Thyroid gland (tissue), 4 donors: ENCODE results near the gene DPP6. TPM values are rescaled to one million over a fixed set of nuclear protein-coding genes. Genes with fewer than 3 reads are reported as not detected.
"Not testable (repeated sequence)": the region's sequence is repeated elsewhere in the genome, so short reads cannot be mapped to it uniquely, and the experiment has no call there.

Source experiments
- DNase-seq, 2 donors: peaks; one replicate each; pipeline ENCODE4 v3.0.0-alpha.2; 2019
- H3K27ac ChIP-seq, 3 donors: fragments of 200-600 bp; sonication (generic); 1 replicate in 2 of 3; 2 replicates in 1 of 3; pipeline ENCODE4 v1.5.1; 2016 to 2019; ENCODE audit warnings: mild to moderate bottlenecking in 1 of 3, moderate library complexity in 1 of 3
- H3K27me3 ChIP-seq: fragments of 200-600 bp; sonication (generic); one replicate; pipeline ENCODE4 v1.5.1; 2019
- H3K36me3 ChIP-seq, 2 donors: fragments of 200-600 bp; sonication (generic); one replicate each; pipeline ENCODE4 v1.5.1; 2016 to 2019
- H3K4me1 ChIP-seq, 2 donors: fragments of 200-600 bp; sonication (generic); one replicate each; pipeline ENCODE4 v1.5.1; 2017 to 2019
- H3K4me3 ChIP-seq, 3 donors: fragments of 200-600 bp; sonication (generic); replicated peaks in 1 of 3; 1 replicate in 2 of 3; 2 replicates in 1 of 3; pipeline ENCODE4 v1.5.1; 2016; ENCODE audit warnings: mild to moderate bottlenecking in 1 of 3
- H3K9me3 ChIP-seq: fragments of 200-600 bp; sonication (generic); one replicate; pipeline ENCODE4 v1.5.1; 2017
- WGBS, 2 donors: methylation state at CpG; one replicate each; pipeline ENCODE4 v1.1.5; 2017; 5-methylcytosine and 5-hydroxymethylcytosine counted together
- intact Hi-C: fragments of 100-400 bp; cut with DNase I; formaldehyde crosslinking; loops from one replicate; pipeline ENCODE4 v1.15.1; 2023
- total RNA-seq, 4 donors: library from RNA; depleted of rRNA; stranded (reverse); fragments of >200 nt; gene quantifications; one replicate each; pipeline ENCODE4 v1.2.3, GENCODE V29; 2016

Gene DPP6
- total RNA-seq: 10 to 100 TPM; 50.7 to 97.7 (median 68.9) TPM

DNA sequence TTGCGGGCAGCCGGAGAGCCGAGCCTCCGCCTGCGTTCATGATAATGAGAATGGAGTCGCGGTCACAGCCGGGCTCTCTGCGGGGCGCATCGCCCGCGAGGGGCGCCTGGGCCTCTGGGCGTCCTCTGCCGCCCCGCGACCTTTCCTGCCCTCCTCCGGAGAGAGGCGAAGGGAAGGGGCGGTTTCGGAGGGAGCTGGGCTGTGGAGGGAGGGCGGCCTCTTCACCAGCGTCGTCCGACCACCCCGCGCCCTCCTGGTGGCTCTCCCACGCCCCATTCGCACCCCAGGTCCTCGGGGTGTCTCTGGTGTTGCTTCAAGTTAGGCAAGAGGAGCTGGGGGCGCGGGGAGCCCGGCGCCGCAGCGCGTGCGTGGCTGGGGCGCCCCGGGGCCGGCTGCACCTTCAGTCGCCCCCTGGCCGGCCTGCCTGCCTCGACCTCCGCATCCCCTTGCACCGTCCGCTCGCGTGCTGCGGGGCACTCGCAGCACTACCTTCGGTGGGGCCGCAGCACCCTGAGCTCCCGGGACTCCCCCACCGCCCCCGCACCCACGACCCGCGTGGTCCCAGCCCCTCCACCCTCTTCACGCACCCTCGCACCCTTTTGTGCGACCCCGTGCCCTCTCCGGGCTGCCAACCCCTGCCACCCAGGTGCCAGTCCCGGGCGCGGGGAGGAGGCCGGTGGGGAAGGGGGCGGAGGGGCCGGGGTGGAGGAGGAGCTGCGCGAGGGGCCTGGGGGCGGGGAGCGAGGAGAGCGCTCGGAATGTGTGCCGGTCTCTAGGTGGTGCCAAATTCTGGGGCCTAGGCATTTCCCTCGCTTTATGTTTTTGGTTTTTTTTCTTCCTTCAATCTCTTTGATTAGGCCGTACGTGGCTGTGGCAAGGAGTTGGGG, at the start of gene DPP6:
TSS of gene DPP6 (plus strand) at position 756 of the 887 bp plus-strand sequence.
- intact Hi-C loops, H3K4me1 ChIP-seq, H3K27ac ChIP-seq, H3K9me3 ChIP-seq, H3K36me3 ChIP-seq, H3K27me3 ChIP-seq: not testable (repeated sequence)
- WGBS, 2 donors: 1% methylated on average over 10 to 12 of the region's 81 CpGs
- H3K4me3 ChIP-seq: peak within 1 kb of the TSS in 1 of 3 donors; percentile 17
- DNase-seq: peak in 1 of 2 donors; percentile 14

DNA sequence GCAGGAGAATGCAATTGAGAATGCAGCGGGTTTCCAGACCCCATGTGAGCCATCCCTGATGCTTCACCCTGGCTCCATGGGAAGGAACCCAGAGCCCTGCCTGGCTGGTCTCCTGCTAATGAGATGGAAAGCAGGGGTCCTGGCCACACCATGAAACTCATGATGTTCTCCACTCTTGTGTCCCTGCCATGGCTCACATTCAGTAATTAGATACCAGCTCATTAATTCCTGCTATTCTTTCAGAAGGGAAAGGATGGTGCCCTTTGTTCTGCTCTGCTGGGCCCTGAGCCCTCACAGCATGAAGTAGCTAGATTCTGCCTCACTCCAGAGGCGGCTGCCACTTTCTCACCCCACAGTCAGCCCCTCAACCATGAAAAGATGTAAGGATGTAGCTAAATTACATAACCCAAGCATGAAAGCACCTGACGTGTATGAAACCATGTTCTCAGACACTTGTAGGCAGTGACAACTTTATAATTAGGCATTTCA, 42.7 kb upstream of the DPP6 start:
- peak; percentile 8 to 14 for DNase-seq
- 33 to 50% methylated on average over 2 of the region's 3 CpGs for WGBS, 2 donors
- H3K36me3 ChIP-seq, H3K27me3 ChIP-seq, intact Hi-C loops, H3K4me3 ChIP-seq, H3K9me3 ChIP-seq: not testable (repeated sequence)
- Histone ChIP-seq H3K4me1 (peaks cover 5 to 13% of the 10 kb centered on the region in 2 donors), H3K27ac (peak overlapping the region in 2 of 3 donors; percentile 15 to 30)

DNA sequence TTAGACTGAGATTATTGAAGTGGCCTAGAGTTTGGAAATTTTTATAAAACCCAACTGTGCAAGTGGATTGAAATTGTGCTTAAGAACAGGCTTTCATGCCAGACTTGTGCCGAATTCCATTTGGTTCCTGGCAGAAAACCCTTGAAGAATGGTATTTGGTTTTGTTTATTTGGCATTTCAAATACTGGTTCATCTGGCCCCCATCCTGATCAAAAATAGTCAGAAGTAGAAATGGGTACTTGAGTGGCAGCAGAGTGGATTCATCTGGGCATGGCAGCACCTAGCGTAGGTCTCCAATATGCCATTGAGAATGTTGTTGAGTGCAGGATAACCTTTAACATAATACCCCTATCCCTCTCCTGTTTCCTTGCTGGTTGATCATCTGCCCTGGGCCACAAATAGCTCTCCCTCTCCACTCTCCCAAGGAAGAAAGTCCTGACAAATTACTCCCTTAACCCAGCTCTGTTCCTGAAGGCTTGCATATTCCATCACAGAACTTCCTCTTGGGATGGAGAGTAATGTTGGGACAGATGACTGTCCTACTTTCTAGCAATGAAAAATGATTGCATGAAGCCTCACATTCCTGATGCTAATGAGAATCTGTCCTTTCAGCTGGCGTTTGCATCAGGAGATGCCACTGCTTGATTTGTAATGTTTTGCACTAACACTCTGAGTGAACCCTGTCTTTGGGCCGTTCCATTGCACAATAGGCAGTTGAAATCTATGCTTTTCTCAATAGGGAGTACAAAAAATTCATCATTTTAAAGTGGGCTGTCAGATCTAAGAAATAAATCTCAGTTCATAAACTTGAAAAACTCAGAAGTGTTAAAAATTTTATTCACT, 41.3 kb upstream of the DPP6 start:
- H3K27me3 ChIP-seq, intact Hi-C loops, H3K4me3 ChIP-seq, H3K36me3 ChIP-seq, H3K9me3 ChIP-seq: not testable (repeated sequence)
- H3K4me1 ChIP-seq: peaks cover 5 to 13% of the 10 kb centered on the region in 2 donors
- H3K27ac ChIP-seq: peak overlapping the region; percentile 15 to 53 (median 45)
- peak; percentile 54 to 56 for DNase-seq
- 48 to 61% methylated on average over 4 of the region's 4 CpGs for WGBS, 2 donors

DNA sequence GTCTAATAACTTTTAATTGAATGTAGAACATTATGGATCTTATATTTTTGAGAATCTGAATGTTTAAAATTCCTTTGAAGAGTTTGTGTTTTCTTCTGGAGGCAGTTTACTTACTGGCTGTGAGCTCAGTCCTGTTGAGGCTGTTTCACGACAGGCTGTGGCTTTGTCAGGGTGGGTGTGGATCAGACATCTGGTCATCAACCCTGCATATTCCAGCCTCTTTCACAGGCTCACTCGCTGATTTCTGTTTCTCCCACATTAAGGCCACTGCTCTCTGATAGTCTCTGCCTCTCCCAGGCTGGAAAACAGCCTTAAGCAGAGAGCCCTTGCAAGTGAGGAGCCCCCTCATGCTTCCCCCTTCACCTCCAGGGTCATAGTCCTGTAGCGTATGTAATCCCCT, 39.4 kb upstream of the DPP6 start:
- H3K36me3 ChIP-seq, H3K27ac ChIP-seq, H3K4me3 ChIP-seq, intact Hi-C loops, H3K27me3 ChIP-seq, DNase-seq, H3K9me3 ChIP-seq: not testable (repeated sequence)
- peaks cover 5 to 13% of the 10 kb centered on the region in 2 donors for H3K4me1 ChIP-seq
- 82 to 92% methylated on average over 3 of the region's 3 CpGs for WGBS, 2 donors

DNA sequence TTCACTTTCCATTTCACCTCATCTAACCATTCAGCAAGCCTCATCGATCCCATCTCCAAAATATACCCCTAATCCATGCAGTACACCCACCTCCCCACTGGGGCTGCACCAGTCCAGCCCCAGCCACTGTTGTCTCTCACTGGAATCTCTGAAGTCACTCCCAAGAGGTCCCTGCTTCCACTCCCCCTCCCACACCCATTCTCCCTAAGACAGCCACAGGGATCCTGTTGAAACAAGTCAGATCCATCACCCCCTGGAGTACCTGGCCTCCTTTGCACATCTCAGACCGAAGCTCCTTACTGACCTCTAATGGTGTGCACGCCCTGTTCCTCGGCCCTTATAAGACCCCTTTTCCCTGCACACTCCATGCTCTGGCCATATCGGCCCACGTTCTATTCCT, 36.6 kb upstream of the DPP6 start:
- H3K27me3 ChIP-seq, H3K9me3 ChIP-seq, H3K4me3 ChIP-seq, H3K36me3 ChIP-seq, H3K4me1 ChIP-seq, intact Hi-C loops, DNase-seq, H3K27ac ChIP-seq: not testable (repeated sequence)
- 86 to 93% methylated on average over 6 of the region's 6 CpGs for WGBS, 2 donors

DNA sequence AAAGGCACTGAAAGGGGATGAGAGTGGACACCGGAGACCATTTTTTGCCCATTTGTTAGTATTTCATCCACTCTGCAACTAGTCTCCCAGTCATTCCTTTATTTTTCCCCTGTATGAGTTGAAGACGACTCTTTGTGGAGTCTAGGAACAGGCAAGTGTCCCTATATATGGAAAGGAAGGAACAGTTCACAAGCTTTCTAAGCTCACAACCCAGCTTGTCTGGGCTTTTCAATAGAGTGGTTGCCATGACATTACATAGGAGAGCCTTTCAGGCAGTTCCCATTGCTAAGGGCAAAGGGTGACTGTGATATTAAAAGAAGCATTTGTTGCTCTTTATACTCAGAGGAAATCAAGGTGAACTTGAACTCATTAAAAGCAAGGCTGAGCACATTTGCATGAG, 33.8 kb upstream of the DPP6 start:
- intact Hi-C loops, H3K4me3 ChIP-seq, DNase-seq, H3K9me3 ChIP-seq, H3K27ac ChIP-seq, H3K36me3 ChIP-seq, H3K4me1 ChIP-seq, H3K27me3 ChIP-seq: not testable (repeated sequence)
- WGBS, 2 donors: 80 to 82% methylated on average over 2 of the region's 2 CpGs

DNA sequence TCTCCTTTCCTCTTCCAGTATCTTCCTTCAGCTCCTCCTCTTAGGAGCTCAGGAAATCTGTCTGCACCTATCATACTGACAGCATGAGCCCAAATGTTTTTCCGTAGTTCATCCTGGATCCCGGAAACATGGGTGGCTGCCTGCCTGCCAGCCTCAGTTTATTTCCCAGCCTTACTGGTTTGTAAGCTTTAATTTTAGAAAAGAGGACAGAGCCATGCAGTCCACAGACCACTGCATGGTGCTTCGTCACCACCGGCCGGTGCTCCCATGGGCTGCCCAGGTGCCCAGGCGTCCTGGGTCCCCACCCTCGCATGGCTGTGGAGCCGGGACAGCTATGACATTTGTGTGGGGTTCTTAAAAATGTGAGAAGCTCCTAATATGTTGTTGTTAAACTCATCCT, 24.4 kb upstream of the DPP6 start:
- 86 to 95% methylated on average over 8 of the region's 8 CpGs for WGBS, 2 donors
- intact Hi-C loops, H3K27me3 ChIP-seq, H3K4me1 ChIP-seq, H3K4me3 ChIP-seq, H3K36me3 ChIP-seq, H3K9me3 ChIP-seq, DNase-seq, H3K27ac ChIP-seq: not testable (repeated sequence)

DNA sequence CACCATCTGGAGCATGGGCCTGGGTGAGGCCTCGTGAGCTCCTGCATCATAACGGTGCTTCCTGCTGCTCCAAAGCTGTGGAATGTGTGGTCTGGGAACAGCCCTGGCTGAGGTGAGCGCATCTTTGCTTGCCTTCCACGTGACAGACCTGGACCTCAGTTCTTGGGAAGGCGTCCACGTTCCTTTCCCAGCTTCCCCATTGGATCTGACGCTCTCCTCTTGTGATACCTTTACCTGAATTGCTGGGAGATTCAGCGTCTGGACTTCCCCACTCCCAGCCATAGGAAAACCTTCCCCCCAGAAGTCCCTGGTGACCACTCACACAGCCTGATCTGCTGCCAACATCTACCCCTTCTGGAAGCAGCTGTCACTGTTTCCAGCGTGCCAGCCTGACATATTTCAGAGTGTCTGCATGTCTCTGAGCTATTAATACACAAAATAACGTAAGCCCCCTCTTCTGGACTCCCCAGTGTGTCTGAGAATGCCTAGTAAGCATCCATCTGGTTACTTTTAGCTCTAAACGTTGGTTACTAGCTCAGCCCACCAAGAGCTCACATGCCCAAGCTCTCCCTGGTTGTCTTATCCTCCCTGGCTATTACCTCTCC, 21.6 kb upstream of the DPP6 start:
- DNase-seq, H3K4me3 ChIP-seq, H3K4me1 ChIP-seq, H3K9me3 ChIP-seq, H3K36me3 ChIP-seq, H3K27ac ChIP-seq, intact Hi-C loops, H3K27me3 ChIP-seq: not testable (repeated sequence)
- WGBS, 2 donors: 74 to 79% methylated on average over 10 to 11 of the region's 11 CpGs

DNA sequence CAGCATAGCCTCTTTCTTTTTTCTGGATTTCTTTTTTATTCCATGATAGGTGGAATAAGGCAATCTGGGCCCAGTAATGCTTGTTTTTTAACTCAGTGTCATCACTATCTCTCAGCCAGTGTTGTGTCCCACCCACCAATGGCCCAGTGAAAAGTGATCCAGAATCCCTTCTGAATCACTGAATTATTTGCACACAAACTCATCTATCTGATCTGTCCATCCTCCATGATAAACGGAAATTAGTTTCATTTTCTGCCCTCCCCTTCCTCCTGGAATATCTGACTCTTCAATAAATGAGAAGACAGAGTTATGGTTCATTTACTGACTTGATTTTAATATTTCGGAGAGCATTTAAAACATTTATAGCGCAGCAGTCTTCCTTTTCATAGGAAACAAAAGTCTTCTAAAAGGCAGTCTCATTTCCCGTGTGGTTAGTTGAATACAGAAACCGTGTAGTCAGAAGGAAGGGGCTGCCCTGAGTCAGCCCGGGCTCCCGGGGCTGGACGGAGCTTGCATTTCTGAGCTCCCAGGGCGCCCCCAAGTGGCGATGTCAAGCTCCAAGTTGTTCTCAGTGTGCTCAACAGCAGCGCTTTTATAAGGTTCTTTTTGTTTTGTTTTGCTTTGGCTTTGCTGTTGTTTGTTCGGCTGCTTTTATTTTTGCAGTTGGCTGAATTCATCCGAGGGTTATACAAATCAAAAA, 12.6 kb upstream of the DPP6 start:
- H3K9me3 ChIP-seq, H3K27me3 ChIP-seq, intact Hi-C loops, H3K4me1 ChIP-seq, H3K4me3 ChIP-seq, H3K27ac ChIP-seq, H3K36me3 ChIP-seq: not testable (repeated sequence)
- peak in 1 of 2 donors; percentile 68 for DNase-seq
- 0 to 1% methylated on average over 2 to 6 of the region's 13 CpGs for WGBS, 2 donors

DNA sequence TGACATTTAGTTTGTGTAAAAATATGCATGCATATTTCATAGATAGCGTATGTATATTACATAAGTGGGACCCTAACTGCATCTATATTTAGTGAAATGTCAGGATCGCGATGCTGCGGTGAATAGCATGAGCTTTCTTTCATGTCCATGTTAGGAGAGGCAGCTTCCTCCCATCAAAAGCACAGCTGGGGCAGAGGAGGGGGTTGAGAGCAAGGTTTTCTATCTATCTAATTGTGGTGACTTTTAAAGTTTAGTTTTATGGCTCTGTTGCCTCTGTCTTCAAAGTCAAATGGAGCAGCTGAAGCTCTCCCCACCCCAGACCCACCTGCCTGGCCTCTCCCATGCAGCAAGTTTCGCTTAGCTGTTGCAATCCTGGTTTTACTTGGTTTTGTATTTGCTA, 1.8 kb upstream of the DPP6 start:
- DNase-seq, intact Hi-C loops, H3K27me3 ChIP-seq, H3K4me1 ChIP-seq, H3K4me3 ChIP-seq, H3K36me3 ChIP-seq, H3K9me3 ChIP-seq, H3K27ac ChIP-seq: not testable (repeated sequence)
- 94 to 96% methylated on average over 4 to 5 of the region's 5 CpGs for WGBS, 2 donors

DNA sequence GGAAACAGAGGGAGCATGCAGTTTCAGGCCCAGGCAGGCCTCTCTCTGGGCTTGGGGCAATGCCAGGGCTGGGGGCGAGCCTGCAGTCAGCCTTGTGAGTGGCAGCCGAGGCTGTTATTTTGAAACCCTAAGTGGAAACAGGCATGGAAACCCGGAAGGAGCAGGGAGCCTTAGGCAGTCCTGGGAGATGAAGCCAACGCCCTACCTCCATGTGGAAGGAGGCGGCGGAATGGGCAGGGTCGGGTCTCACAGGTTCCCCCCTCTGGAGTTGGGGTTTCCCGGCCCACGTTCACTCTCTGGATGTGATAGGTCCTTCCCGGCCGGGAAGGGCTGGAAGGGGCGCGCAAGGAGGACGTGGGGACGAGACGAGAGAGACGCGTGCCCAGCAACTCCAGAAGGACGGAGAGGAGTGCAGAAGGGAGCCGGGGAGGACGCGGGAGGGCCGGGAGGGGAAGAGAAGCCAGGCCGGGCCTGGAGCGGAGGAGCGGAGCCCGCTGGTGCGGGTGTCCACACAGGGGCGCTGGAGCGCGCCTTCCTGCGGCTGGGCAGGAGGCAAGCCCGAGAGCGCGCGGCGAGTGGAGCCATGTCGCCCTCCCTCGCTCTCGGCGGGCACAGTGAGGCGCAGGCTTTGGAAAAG, 1.1 kb upstream of the DPP6 start:
- intact Hi-C loops, H3K27ac ChIP-seq, H3K27me3 ChIP-seq, H3K9me3 ChIP-seq, H3K4me1 ChIP-seq, H3K36me3 ChIP-seq: not testable (repeated sequence)
- peak overlapping the region in 1 of 3 donors; percentile 17 for H3K4me3 ChIP-seq
- 0 to 15% methylated on average over 4 to 12 of the region's 42 CpGs for WGBS, 2 donors
- DNase-seq: peak; percentile 23 to 41
